Common myeloid progenitor, CD34-positive (primary cell): ENCODE measurements around the gene PTPRG.
"Not testable (repeated sequence)": the region's sequence is repeated elsewhere in the genome, so short reads cannot be mapped to it uniquely, and the experiment has no call there.

Experiments used
- CTCF ChIA-PET: fragments of 350-600 bp; sonication (Branson Sonifier 250); formaldehyde crosslinking; loops from one replicate; lab custom pipeline; 2021; ENCODE audit warnings: antibody characterized with exemption; lab: Charles Lee
- POLR2A ChIA-PET: fragments of 350-600 bp; sonication (Branson Sonifier 250); formaldehyde crosslinking; loops from one replicate; lab custom pipeline; 2021; ENCODE audit warnings: antibody characterized with exemption; lab: Charles Lee
- DNase-seq, 3 donors: peaks; one replicate each; pipeline versions ENCODE4 v3.0.0 to v3.0.0-alpha.2; 2013
- H3K27ac ChIP-seq, 2 experiments: 1 replicate in 1 of 2; 2 replicates in 1 of 2; pipeline ENCODE4 v1.7.0; 2013; ENCODE audit warnings: inconsistent platforms in 2 of 2, low read length in 2 of 2, mild to moderate bottlenecking in 2 of 2, low read depth in 1 of 2, moderate library complexity in 1 of 2; ENCODE audit not compliant: severe bottlenecking in 2 of 2, insufficient read depth in 1 of 2, poor library complexity in 1 of 2
- H3K27me3 ChIP-seq, 5 experiments: replicated peaks in 2 of 5; 1 replicate in 3 of 5; 2 replicates in 2 of 5; pipeline versions ENCODE4 v1.6.1 to v1.7.0; 2013; ENCODE audit warnings: low read length in 4 of 5, mild to moderate bottlenecking in 2 of 5, moderate library complexity in 2 of 5, inconsistent platforms in 1 of 5; ENCODE audit not compliant: insufficient read depth in 5 of 5, control insufficient read depth in 4 of 5
- H3K36me3 ChIP-seq, 4 experiments: 1 replicate in 2 of 4; 2 replicates in 2 of 4; pipeline versions ENCODE4 v1.6.1 to v1.7.0; 2013; ENCODE audit warnings: low read length in 3 of 4, control low read depth in 1 of 4, mild to moderate bottlenecking in 1 of 4; ENCODE audit not compliant: control insufficient read depth in 4 of 4, insufficient read depth in 4 of 4
- H3K4me1 ChIP-seq, 4 experiments: 1 replicate in 3 of 4; 2 replicates in 1 of 4; pipeline versions ENCODE4 v1.6.1 to v1.7.1; 2013; ENCODE audit warnings: low read length in 3 of 4, mild to moderate bottlenecking in 3 of 4, control low read depth in 1 of 4, inconsistent platforms in 1 of 4, moderate library complexity in 1 of 4; ENCODE audit not compliant: control insufficient read depth in 4 of 4, insufficient read depth in 4 of 4; ENCODE audit errors: control extremely low read depth in 1 of 4
- H3K4me3 ChIP-seq, 7 experiments: 1 replicate in 4 of 7; 2 replicates in 3 of 7; pipeline versions ENCODE4 v1.5.1 to v1.7.0; 2013; ENCODE audit warnings: mild to moderate bottlenecking in 7 of 7, low read length in 6 of 7, moderate library complexity in 6 of 7, inconsistent platforms in 2 of 7, low read depth in 2 of 7, control low read depth in 1 of 7; ENCODE audit not compliant: insufficient read depth in 4 of 7, control insufficient read depth in 1 of 7; ENCODE audit errors: extremely low read depth in 1 of 7
- H3K9me3 ChIP-seq, 5 experiments: 1 replicate in 4 of 5; 2 replicates in 1 of 5; pipeline versions ENCODE4 v1.6.1 to v1.7.1; 2013; ENCODE audit warnings: low read length in 4 of 5, mild to moderate bottlenecking in 2 of 5, inconsistent platforms in 1 of 5, low read depth in 1 of 5, moderate library complexity in 1 of 5; ENCODE audit not compliant: control insufficient read depth in 4 of 5, insufficient read depth in 2 of 5; ENCODE audit errors: control extremely low read depth in 1 of 5
- WGBS: methylation state at CpG from one replicate; pipeline ENCODE4 v1.1.5; 2013; ENCODE audit not compliant: insufficient coverage; 5-methylcytosine and 5-hydroxymethylcytosine counted together

The PTPRG gene

DNA sequence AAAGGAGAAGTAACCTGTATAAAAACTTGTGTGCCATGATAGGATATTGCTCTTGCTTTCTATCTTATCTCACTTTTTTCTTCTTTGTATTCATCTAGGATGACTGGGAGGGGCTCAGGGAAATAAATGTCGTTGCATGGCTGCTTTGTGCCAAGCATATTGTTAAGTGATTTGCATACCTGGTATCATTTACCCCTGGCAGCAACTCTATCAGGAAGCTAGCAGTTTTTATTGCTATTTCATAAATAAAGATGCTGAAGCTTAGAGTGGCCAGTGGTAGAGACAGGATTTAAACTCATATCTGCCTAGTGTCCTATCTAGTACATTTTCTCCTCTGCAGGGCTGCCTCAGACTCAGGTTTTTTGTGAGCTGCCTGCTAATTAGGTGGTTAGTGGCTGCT is 253.3 kb downstream of the PTPRG start:
- no peak overlapping the region for H3K27ac ChIP-seq
- H3K36me3 ChIP-seq: no peaks in the 10 kb centered on the region
- H3K4me3 ChIP-seq: no peak overlapping the region
- H3K27me3 ChIP-seq: no peaks in the 10 kb centered on the region
- POLR2A ChIA-PET: interaction anchor here (0.6 kb wide), 1 partner anchor 384 kb away, joined by 3 read pairs; no protein-coding TSS in a partner anchor
- no peaks in the 10 kb centered on the region for H3K9me3 ChIP-seq
- H3K4me1 ChIP-seq: no peaks in the 10 kb centered on the region
- DNase-seq: no peak
- WGBS: 83% methylated on average over 1 of the region's 1 CpG
- CTCF ChIA-PET: no interaction called here

DNA sequence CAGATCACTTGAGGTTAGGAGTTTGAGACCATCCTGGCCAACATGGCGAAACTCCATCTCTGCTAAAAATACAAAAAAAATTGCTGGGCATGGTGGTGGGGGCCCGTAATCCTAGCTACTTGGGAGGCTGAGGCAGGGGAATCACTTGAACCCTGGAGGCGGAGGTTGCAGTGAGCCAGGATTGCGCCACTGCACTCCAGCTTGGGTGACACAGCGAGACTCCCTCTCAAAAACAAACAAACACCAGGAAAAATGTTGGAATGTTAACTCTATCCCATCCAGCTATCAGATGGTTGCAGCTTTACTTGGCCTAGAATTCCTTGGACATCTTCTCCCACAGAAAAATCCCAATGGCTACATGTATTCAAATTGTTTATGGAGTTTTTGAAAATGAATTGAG is 254.9 kb downstream of the PTPRG start:
- H3K27me3 ChIP-seq, H3K4me3 ChIP-seq, H3K36me3 ChIP-seq, CTCF ChIA-PET, DNase-seq, POLR2A ChIA-PET, H3K4me1 ChIP-seq, H3K9me3 ChIP-seq, H3K27ac ChIP-seq: not testable (repeated sequence)
- WGBS: 100% methylated on average over 3 of the region's 5 CpGs

DNA sequence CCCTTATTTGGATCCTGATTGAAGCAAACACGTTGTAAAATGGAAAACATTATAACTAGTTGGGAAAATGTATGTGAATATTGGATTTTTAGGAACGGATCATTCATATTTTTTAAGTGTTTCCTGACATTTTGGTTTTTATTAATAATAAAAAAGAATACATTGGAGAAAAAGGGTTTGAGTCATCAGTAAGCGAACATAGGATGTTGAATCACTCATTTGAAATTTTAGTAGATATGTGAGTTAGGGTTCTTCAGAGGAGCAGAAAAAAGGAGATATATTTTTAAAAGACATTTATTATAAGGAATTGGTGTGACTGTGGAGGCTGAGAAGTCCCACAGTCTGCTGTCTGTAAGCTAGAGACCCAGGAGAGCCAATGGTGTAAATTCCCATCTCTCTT is 258.5 kb downstream of the PTPRG start:
- H3K27me3 ChIP-seq: peaks cover 0 to 3% (median 0%) of the 10 kb centered on the region in 5 experiments
- ChIA-PET POLR2A (no interaction called here), CTCF (no interaction called here)
- no peak for DNase-seq
- H3K4me3 ChIP-seq: no peak overlapping the region
- H3K27ac ChIP-seq: no peak overlapping the region
- H3K4me1 ChIP-seq: no peaks in the 10 kb centered on the region
- 100% methylated on average over 1 of the region's 3 CpGs for WGBS
- no peaks in the 10 kb centered on the region for H3K9me3 ChIP-seq
- H3K36me3 ChIP-seq: no peaks in the 10 kb centered on the region

DNA sequence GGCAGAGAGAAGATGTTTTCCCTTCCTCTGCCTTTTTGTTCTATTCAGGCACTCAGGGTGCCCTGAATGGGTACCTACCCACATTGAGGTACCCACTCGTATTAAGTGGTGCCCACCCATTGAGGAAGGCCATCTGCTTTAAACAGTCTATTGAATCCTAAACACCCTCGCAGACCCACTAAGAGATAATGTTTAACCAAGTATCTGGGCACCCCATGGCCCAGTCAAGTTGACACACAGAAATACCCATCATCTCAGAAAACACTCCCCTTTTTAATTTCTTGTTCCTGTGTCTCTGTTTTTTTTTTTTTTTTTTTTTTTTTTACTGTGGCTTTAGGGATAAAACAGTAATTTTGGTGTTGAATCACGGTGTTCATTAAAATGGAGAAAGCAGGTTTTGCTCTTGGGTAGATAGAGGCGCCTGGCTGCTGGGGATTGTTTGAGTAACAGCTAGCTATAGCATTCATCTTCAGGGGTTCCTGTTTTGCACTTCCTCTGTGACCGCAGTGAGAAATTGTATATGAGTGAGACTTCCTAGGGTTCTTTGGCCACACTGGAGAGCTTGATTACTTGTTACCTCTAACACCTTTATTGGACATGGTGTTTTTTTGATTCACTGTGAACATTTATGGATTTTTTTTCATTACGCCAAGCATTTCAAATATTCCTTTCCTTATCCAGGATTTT is 259.1 kb downstream of the PTPRG start:
- no peak overlapping the region for H3K27ac ChIP-seq
- no peaks in the 10 kb centered on the region for H3K4me1 ChIP-seq
- H3K4me3 ChIP-seq: no peak overlapping the region
- POLR2A ChIA-PET: no interaction called here
- H3K27me3 ChIP-seq: peaks cover 0 to 3% (median 0%) of the 10 kb centered on the region in 5 experiments
- WGBS: 64% methylated on average over 3 of the region's 6 CpGs
- CTCF ChIA-PET: interaction anchor here (0.5 kb wide), 1 partner anchor 257 kb away, joined by 3 read pairs; no protein-coding TSS in a partner anchor
- DNase-seq: peak in 2 of 3 donors; percentile 15 to 44
- no peaks in the 10 kb centered on the region for H3K9me3 ChIP-seq
- H3K36me3 ChIP-seq: no peaks in the 10 kb centered on the region

DNA sequence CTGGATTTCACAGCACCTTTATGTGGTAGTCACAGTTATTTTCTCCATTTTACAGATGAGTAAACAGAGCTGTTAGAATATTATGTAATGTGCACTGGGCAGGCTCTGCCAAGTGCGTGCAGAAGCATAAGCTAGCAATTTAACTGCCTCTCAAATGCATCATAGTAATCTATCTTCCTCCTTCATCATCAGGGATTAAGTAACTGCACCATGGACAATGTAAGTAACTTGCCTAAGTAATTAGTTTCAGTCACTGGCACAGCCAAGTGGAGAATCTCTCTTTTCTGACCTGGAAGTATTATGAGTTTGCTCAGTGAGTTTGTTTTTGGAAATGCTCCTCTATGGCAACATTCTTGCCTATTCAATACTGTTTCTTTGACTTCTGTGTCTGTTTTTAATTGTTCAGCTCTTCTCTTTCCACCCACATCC is 260.5 kb downstream of the PTPRG start:
- H3K27ac ChIP-seq: no peak overlapping the region
- CTCF ChIA-PET: no interaction called here
- DNase-seq: no peak
- H3K27me3 ChIP-seq: peaks cover 0 to 3% (median 0%) of the 10 kb centered on the region in 5 experiments
- POLR2A ChIA-PET: no interaction called here
- no CpG with 5 or more reads among the region's 1 CpG for WGBS
- no peaks in the 10 kb centered on the region for H3K36me3 ChIP-seq
- H3K9me3 ChIP-seq: no peaks in the 10 kb centered on the region
- H3K4me3 ChIP-seq: no peak overlapping the region
- no peaks in the 10 kb centered on the region for H3K4me1 ChIP-seq

DNA sequence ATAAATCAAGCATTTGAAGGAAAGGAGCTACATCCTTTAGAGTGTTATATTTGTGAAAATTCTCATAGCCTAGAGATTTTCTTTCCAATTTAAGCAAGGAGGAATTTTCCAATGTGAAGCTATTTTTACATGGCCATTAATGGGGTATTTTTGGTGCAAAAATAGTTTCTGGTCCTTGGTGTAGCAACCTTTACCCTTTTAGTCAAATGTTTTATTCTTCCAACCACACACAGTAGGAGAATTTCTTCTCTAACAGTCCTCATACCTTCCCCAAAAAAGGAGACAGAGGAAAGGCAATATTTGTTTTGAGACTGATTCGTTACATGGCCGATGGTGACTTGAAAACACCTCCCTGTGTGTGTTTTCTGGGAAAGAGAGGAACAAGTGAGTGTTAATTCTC is 261.2 kb downstream of the PTPRG start:
- no peak for DNase-seq
- WGBS: 84% methylated on average over 2 of the region's 2 CpGs
- Histone ChIP-seq H3K9me3 (no peaks in the 10 kb centered on the region), H3K27me3 (peaks cover 0 to 3% (median 0%) of the 10 kb centered on the region in 5 experiments), H3K27ac (no peak overlapping the region), H3K4me1 (no peaks in the 10 kb centered on the region), H3K36me3 (no peaks in the 10 kb centered on the region), H3K4me3 (no peak overlapping the region)
- POLR2A ChIA-PET: no interaction called here
- CTCF ChIA-PET: no interaction called here

DNA sequence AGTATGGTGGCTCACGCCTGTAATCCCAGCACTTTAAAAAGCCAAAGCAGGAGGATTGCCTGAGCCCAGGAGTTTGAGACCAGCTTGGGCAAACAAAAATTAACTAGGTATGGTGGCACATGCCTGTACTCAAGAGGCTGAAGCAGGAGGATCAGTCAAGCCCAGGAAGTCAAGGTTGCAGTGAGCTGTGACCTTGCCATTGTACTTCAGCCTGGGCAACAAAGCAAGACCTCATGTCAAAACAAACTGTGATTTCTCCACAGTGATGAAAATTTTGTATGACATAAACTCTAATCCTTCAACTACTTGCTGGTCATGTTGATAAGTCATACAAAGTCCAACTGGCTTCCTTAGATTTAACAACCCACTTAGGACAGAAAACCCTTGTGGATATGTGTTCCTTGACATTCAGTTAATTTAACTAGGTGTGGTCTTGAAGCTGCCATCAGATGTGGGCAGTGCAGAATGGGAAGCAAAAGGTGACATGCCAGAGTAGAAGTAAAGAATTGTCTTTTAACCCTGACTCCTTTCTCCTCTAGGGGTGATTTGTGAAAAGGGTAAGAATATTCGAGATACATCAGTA is 263.3 kb downstream of the PTPRG start:
- no peak overlapping the region for H3K27ac ChIP-seq
- H3K4me1 ChIP-seq: no peaks in the 10 kb centered on the region
- ChIA-PET POLR2A (interaction anchor here (0.7 kb wide), 1 partner anchor 273 kb away, joined by 4 read pairs; no protein-coding TSS in a partner anchor), CTCF (no interaction called here)
- 94% methylated on average over 2 of the region's 2 CpGs for WGBS
- no peaks in the 10 kb centered on the region for H3K9me3 ChIP-seq
- H3K36me3 ChIP-seq: no peaks in the 10 kb centered on the region
- H3K27me3 ChIP-seq: peaks cover 0 to 3% (median 0%) of the 10 kb centered on the region in 5 experiments
- DNase-seq: no peak
- H3K4me3 ChIP-seq: no peak overlapping the region
